Retina (tissue), 1 donor: ENCODE data around the gene PRR35.
A peak's percentile ranks its signal among the peaks of the same experiment; 100 is the strongest.

Experiments used
- DNase-seq: peaks from one replicate; pipeline ENCODE4 v3.0.0-alpha.2; 2016

Gene PRR35

DNA sequence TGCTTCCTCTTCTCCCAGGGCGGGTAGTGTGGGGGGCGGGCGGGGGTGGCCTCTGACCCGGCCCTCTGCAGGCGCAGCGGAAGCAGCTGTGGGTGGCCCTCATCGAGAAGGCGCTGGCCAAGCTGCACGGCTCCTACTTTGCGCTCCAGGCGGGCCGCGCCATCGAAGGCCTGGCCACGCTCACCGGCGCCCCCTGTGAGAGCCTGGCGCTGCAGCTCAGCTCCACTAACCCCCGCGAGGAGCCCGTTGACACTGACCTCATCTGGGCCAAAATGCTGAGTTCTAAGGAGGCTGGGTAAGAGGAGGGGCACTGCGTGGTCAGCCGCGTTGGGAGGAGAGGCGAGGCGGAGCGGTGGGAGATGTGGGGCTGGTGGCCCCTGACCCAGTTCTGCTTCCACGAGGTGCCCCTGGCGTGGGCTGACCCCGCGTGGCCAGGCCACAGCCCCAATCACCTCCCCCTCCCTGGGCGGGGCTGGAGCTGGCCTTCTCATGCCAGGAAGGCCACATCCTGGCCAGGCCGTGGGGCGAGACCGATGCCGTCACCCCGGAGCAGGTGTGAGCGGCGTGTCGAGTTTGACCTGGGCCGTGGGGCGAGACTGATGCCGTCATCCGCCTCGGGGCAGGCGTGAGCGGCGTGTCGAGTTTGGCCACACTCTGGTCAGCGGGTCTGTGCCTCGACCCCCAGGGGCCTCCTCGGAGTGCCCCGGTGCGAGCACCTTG lies 10.5 kb upstream of the PRR35 start:
- no peak for DNase-seq

DNA sequence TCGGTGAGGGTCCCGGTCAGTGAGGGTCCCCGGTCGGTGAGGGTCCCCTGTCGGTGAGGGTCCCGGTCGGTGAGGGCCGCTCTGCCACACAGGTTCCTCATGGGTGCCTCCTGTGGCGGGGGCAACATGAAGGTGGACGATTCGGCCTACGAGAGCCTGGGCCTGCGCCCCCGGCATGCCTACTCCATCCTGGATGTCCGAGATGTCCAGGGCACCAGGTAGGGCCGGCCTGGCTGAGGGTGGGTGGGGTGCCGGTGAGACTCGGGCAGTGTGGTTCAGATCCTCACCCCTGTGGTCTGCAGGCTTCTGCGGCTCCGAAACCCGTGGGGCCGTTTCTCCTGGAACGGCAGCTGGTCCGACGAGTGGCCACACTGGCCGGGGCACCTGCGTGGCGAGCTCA lies 9.0 kb upstream of the PRR35 start:
- no peak for DNase-seq

- DNase-seq: no peak
These were observed 8.0 kb upstream of the PRR35 start for GRCh38 chr16:552171-552570.

GRCh38 chr16:553601-554296 lies 6.4 kb upstream of the PRR35 start:
- no peak for DNase-seq

DNA sequence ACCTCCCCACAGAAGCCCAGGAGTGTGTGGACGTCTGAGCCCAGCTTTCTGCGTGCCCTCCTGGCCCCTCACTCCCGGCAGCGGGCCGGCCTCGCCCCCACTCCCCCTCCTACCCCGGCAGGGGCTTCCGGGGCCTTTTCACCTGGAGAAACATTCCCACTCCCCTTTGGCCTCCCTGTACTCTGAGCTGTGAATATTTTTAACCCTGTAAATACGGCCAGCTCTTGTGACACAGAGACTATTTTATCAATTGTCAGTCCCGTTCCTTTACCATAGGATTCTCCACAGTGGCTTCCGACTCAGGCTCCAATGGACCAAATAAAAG lies 5.9 kb upstream of the PRR35 start:
- DNase-seq: no peak

DNA sequence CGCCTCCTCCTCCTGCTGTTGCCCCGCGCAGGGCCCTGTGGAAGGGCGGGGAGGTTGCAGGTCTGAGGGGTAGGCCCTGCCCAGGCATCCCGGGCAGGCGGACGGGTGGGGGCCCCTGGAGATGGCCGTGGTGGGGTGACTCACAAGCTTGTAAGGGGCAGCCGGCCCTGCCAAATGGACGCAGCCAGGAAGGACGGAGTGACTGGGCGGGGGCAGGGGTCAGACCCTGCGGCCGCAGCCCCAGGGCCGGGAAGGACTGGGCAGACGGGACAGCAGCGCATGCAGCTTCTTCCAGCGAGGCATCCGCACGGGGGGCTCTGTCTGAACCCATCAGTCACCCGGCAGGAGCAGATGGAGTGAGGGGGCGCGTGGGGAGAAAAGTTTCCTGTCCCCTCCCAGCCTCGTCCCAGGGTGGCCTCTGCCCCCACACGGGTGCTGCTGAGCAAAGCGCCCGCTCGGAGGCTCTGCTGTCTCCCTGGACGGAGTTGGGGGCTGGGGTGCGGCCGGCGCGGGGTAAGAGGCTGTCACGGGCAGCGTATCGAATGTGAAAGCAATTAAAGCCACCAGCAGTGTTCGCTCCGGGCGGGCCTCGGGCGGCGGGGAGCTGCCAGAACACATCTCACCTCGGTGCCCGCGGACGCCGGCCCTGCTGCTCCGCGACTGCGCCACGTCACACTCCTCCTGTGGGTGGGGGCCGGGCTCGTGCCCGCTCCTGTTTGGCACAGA lies 5.4 kb upstream of the PRR35 start:
- peak; percentile 80 for DNase-seq

GRCh38 chr16:555528-556473 lies 4.4 kb upstream of the PRR35 start:
- DNase-seq: peak; percentile 92

DNA sequence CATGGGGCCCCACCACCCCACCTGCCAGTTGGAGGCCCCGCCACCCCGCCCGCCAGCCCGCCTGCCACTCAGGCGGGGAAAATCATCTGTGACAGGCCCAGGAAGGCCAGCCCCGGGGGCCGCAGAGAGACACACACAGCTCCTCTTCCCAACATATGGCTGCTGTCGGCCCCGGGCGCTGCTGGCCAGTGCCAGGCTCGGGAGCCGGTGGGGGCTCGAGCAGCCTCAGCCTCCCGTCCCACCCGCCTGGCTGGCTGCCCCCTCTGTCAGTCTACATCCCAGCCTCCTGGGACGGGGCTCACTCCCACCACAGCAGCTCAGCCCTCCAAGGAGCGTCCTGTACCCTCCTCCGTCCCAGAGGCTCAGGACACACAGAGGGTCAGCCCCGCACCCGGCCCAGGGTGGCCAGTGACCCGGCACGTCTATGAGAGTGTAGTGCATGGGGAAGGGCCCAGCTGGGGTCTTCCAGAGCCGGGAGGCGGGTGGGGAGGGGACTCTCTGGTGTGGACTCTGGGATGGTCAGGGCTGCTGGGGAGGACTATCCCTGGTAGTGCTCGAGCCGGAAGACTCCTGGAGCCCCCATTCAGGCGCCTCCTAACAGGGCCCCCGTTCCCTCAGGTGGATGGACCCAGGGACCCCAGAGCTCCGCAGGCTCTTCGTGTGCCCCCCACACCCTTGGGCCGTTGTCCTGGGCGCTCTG lies 3.6 kb upstream of the PRR35 start:
- DNase-seq: peak; percentile 86

GRCh38 chr16:557463-558297 lies 2.5 kb upstream of the PRR35 start:
- peak; percentile 43 for DNase-seq

DNA sequence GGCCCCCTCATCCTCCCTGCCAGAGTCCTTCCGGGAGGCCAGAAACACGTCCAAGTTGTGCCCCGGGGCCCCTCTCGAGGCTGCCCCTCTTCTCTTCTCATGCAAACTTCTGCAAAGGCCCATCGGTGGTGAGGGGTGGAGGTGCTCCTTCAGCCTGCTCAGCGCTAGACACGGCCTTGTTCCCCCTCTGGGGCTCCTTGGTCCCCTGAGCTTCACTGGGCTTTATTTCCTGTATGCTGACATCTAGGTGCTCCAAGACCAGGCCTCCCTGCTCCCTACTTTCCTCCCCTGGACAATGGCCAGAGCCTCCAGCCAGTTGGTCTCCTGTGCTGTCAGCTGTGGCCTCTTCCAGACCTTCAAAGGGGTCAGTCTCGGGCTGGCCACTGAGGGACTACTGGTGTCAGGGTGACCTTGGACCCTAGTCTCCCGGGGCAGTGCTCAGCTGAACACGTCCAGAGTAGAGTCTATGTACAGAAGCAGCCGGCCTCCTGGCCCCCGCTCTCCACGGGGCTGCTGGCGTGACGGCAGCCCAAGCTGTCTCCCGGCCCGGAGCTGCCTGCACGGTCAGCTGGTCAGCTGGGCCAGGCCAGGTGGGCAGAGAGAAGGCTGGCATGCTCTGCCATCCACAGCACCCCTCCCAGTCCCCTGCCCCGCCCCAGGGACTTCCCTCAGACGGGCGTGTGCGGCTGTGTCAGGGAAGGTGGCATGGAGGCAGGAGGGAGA lies 1.7 kb upstream of the PRR35 start:
- peak; percentile 48 for DNase-seq

GRCh38 chr16:559021-559380 lies 1.2 kb upstream of the PRR35 start:
- no peak for DNase-seq

- peak; percentile 50 for DNase-seq
These were observed 587 bp upstream of the PRR35 start for GRCh38 chr16:559411-560203.

- DNase-seq: peak; percentile 47
These were observed 663 bp downstream of the PRR35 start for GRCh38 chr16:560701-561412.

DNA sequence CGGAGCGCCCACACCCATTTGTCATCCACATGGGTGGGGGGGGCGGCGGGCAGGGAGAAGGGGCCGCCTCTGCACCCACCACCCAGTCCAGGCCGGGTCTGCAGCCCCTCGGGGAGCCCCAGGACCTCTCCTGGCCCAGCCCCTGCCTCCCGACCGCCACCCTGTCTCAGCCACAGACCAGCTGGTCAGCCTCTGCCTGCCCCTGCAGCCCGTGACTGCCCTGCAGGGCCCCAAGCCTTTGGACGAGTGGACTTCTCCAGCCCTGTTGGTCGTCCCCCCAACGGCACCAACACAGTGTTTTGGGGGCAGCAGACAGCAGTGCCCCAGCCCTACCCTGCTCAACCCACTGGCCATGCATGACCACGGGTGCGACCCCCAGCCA lies 1.2 kb downstream of the PRR35 start:
- DNase-seq: no peak

GRCh38 chr16:561957-562938 lies 2.1 kb downstream of the PRR35 start:
- DNase-seq: no peak

DNA sequence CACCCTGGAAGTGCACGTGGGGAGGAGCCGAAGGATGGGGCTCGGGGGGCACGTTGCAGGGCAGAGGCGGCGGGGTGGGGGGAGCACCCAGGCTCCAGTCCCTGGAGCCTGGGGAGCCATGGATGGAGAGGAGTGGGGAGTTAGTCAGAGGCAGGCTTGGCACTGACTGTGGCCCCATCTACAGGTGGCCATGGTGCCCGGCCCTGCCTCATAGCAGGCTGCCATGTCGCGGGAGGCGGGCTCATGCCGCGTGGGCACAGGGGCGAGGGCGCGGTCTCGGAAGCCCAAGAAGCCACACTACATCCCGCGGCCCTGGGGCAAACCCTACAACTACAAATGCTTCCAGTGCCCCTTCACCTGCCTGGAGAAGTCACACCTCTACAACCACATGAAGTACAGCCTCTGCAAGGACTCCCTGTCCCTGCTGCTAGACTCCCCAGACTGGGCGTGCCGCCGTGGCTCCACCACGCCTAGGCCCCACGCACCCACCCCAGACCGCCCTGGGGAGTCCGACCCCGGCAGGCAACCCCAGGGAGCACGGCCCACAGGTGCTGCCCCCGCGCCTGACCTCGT lies 3.0 kb downstream of the PRR35 start:
- no peak for DNase-seq

DNA sequence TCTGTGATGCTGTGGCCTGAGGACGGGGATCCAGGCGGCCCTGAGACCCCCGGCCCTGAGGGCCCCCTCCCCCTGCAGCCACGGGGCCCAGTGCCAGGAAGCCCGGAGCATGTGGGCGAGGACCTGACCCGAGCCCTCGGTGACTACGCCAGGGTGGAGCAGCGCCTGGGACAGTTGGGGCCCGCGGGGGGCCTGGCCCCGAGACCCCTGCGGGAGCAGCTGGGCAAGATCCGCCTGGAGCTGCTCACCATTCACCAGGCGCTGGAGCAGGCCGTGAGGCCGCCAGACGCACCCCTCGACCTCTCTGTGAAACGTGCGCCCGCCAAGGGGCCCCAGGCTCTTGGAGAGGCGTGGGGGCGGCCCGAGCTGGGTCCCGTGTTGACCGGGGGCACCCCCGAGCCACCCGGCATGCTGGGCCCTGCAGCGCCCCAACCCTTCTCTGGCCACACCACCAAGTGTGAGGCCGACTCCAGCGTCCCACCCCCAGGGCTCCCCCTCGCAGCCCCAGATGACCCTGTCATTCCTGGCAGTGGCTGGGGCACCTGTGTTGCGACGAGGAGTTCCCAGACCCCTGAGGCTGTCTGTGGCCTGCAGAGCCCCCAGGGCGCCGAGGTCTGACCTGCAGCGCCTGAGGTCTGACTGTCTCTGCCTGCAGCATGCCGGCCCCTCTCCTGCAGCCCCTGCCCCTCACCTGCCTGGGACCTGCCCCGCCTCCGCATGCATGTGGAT lies 4.7 kb downstream of the PRR35 start:
- DNase-seq: no peak
